Measurements from ENCODE around the gene CTDP1.

GRCh38 chr18:79717555-79718074 lies 38.0 kb downstream of the CTDP1 start:
- no peak for TF ChIP-seq POLR2A (IDR thresholded peaks at IDR 0.05; ENCODE audit: low read length)
- no peak for TF ChIP-seq GATA1 (IDR thresholded peaks at IDR 0.05; ENCODE audit: low read depth, low read length)
